Activated T-helper 1 cell treated with Interleukin-2 at 50 U/mL for 16 hours (primary cell): ENCODE data around the gene ARRB2.
"Not testable (repeated sequence)": the region's sequence is repeated elsewhere in the genome, so short reads cannot be mapped to it uniquely, and the experiment has no call there.

ENCODE experiments used
- DNase-seq: peaks from one replicate; pipeline ENCODE4 v3.0.0-alpha.2; 2020; ENCODE audit warnings: low read depth

ARRB2 gene

GRCh38 chr17:4709794-4710692, at the start of gene ARRB2:
TSS of gene ARRB2 (plus strand) at chr17:4710632. CDS start at chr17:4710722, 90 bp downstream.
- DNase-seq = peak; percentile 99

GRCh38 chr17:4663711-4664110, 46.7 kb upstream of the ARRB2 start:
- no peak for DNase-seq

- no peak for DNase-seq
These were observed 46.2 kb upstream of the ARRB2 start for GRCh38 chr17:4664230-4664629.

GRCh38 chr17:4665027-4665426, 45.4 kb upstream of the ARRB2 start:
- no peak for DNase-seq

GRCh38 chr17:4666296-4666695, 44.1 kb upstream of the ARRB2 start:
- DNase-seq = no peak

- DNase-seq = no peak
These were observed 43.3 kb upstream of the ARRB2 start for GRCh38 chr17:4667166-4667565.

- DNase-seq = no peak
These were observed 38.3 kb upstream of the ARRB2 start for GRCh38 chr17:4672055-4672630.

GRCh38 chr17:4672751-4673150, 37.7 kb upstream of the ARRB2 start:
- no peak for DNase-seq

GRCh38 chr17:4673169-4673568, 37.3 kb upstream of the ARRB2 start:
- DNase-seq = no peak

- no peak for DNase-seq
These were observed 36.3 kb upstream of the ARRB2 start for GRCh38 chr17:4673986-4674684.

GRCh38 chr17:4674685-4674998, 35.8 kb upstream of the ARRB2 start:
- DNase-seq = no peak

- no peak for DNase-seq
These were observed 34.6 kb upstream of the ARRB2 start for GRCh38 chr17:4675791-4676190.

GRCh38 chr17:4676791-4677190, 33.6 kb upstream of the ARRB2 start:
- no peak for DNase-seq

- no peak for DNase-seq
These were observed 31.9 kb upstream of the ARRB2 start for GRCh38 chr17:4678448-4679026.

- no peak for DNase-seq
These were observed 30.8 kb upstream of the ARRB2 start for GRCh38 chr17:4679658-4680057.

GRCh38 chr17:4683739-4684138, 26.7 kb upstream of the ARRB2 start:
- not testable (repeated sequence) for DNase-seq

- DNase-seq = not testable (repeated sequence)
These were observed 20.6 kb upstream of the ARRB2 start for GRCh38 chr17:4689872-4690271.

GRCh38 chr17:4690745-4691144, 19.7 kb upstream of the ARRB2 start:
- no peak for DNase-seq

GRCh38 chr17:4691686-4692085, 18.7 kb upstream of the ARRB2 start:
- no peak for DNase-seq

GRCh38 chr17:4693416-4693815, 17.0 kb upstream of the ARRB2 start:
- no peak for DNase-seq

GRCh38 chr17:4696437-4696805, 14.0 kb upstream of the ARRB2 start:
- no peak for DNase-seq

GRCh38 chr17:4699401-4700056, 10.9 kb upstream of the ARRB2 start:
- DNase-seq = not testable (repeated sequence)
